ENCODE measurements around the gene PTPRE. TPM values are rescaled to one million over a fixed set of nuclear protein-coding genes. Genes with fewer than 3 reads are reported as not detected.

The PTPRE gene
- total and polyA plus RNA-seq, 2 of the 4 experiments (the other 2 are of a cell fraction), result 0.34 to 0.54 TPM

- TF ChIP-seq RCOR1 (IDR thresholded peaks at IDR 0.05; ENCODE audit: insufficient replicate concordance, low read length), result no peak
Measured at GRCh38 chr10:128064108-128064969, 157.4 kb downstream of the PTPRE start (continued).

- H2AK5ac ChIP-seq (ENCODE audit: low read depth, low read length), result no peak overlapping the region
- no peaks in the 10 kb centered on the region; the same call in 1 of the 2 replicates for H3K27me3 ChIP-seq (ENCODE audit: control insufficient read depth, insufficient read depth, low read length)
- in situ Hi-C loops (cut with MboI; ENCODE audit: low sequenced_read_pairs) (no loop called here), intact Hi-C loops (cut with micrococcal nuclease) (no loop called here), dilution Hi-C loops (cut with HindIII; ENCODE audit: low sequenced_read_pairs, unreplicated experiment) (no loop called here)
- no peaks in the 10 kb centered on the region for H3K9me1 ChIP-seq (ENCODE audit: insufficient read depth, low read length)
- H3K56ac ChIP-seq (ENCODE audit: extremely low read depth, insufficient read depth, low read length), result no peak overlapping the region
- no peak overlapping the region for H4K8ac ChIP-seq (ENCODE audit: low read depth in 2 of 2, low read length in 2 of 2)
- H3K4me1 ChIP-seq (ENCODE audit: control insufficient read depth, insufficient read depth, low read length), result peaks cover 6% of the 10 kb centered on the region
- no peak overlapping the region for H2BK15ac ChIP-seq (ENCODE audit: low read depth, low read length)
- H3K23ac ChIP-seq (ENCODE audit: low read depth, low read length), result no peak overlapping the region
- no peak overlapping the region for H3K9ac ChIP-seq (ENCODE audit: low read depth, low read length)
- no peaks in the 10 kb centered on the region for H3K36me3 ChIP-seq (ENCODE audit: control insufficient read depth, insufficient read depth, low read length)
- H2AFZ ChIP-seq (replicated peaks; ENCODE audit: low read length, poor library complexity), result no peak overlapping the region
- no peak overlapping the region for H3K4me3 ChIP-seq (ENCODE audit: insufficient read depth, low read depth, low read length)
- POLR2A ChIA-PET (ENCODE audit: unreplicated experiment), result no interaction called here
- 69% methylated on average over 6 of the region's 17 CpGs; no CpG with 5 or more reads in 1 of the 2 experiments for WGBS, 2 experiments (ENCODE audit: extremely low coverage in 2 of 2, insufficient read length in 1 of 2)
- no peak overlapping the region for H3K14ac ChIP-seq (replicated peaks; ENCODE audit: low read depth, low read length)
- no peak for DNase-seq
- H2AK9ac ChIP-seq (replicated peaks; ENCODE audit: low read depth, low read length, poor library complexity), result no peak overlapping the region
- no peaks in the 10 kb centered on the region for H3K79me1 ChIP-seq (ENCODE audit: low read depth in 1 of 2, low read length in 2 of 2)
- H3K9me3 ChIP-seq (ENCODE audit: control insufficient read depth, insufficient read depth, low read length), result no peaks in the 10 kb centered on the region
- BruUV-seq (replicated peaks), result no TSS peak
- CTCF ChIA-PET, result no interaction called here
- no peak overlapping the region for H2BK120ac ChIP-seq (ENCODE audit: low read depth, low read length)
- H3K4ac ChIP-seq (ENCODE audit: low read depth, low read length), result no peak overlapping the region
- no peak overlapping the region for H2BK5ac ChIP-seq (ENCODE audit: low read depth, low read length, poor library complexity, severe bottlenecking)
- no peak overlapping the region for H3K4me2 ChIP-seq (ENCODE audit: low read depth, low read length)
- H4K20me1 ChIP-seq (ENCODE audit: insufficient read depth, low read length), result no peaks in the 10 kb centered on the region
- H3K27ac ChIP-seq (ENCODE audit: insufficient read depth, low read length), result no peak overlapping the region
- H2BK20ac ChIP-seq (ENCODE audit: low read depth, low read length), result no peak overlapping the region
- no peak overlapping the region for H4K91ac ChIP-seq (ENCODE audit: insufficient read depth, low read depth, low read length)
- ATAC-seq (ENCODE audit: low read depth), result no peak
- no peak overlapping the region for H4K5ac ChIP-seq (ENCODE audit: low read depth, low read length)
- H3K18ac ChIP-seq (ENCODE audit: low read depth, low read length), result no peak overlapping the region
- TF ChIP-seq MAFK (IDR thresholded peaks at IDR 0.05; ENCODE audit: low read depth, low read length), result no peak
- no peak for TF ChIP-seq SMC3 (IDR thresholded peaks at IDR 0.05; ENCODE audit: low read depth, low read length)
- no peak for TF ChIP-seq ELK1 (IDR thresholded peaks at IDR 0.05; ENCODE audit: borderline replicate concordance, low read depth, low read length)
- TF ChIP-seq MXI1 (IDR thresholded peaks at IDR 0.05; ENCODE audit: borderline replicate concordance, low read depth, low read length), result no peak
- no peak for TF ChIP-seq FOS (IDR thresholded peaks at IDR 0.05; ENCODE audit: low read depth, low read length)
- no peak for TF ChIP-seq CTCF (conservative IDR thresholded peaks at IDR 0.05; ENCODE audit: low read depth, low read length)
- no peak for TF ChIP-seq BHLHE40 (IDR thresholded peaks at IDR 0.05; ENCODE audit: low read depth, low read length)
- TF ChIP-seq NFE2L2 (IDR thresholded peaks at IDR 0.05; ENCODE audit: low read depth, low read length), result no peak
- TF ChIP-seq CHD1 (IDR thresholded peaks at IDR 0.05; ENCODE audit: low read depth, low read length), result no peak
- TF ChIP-seq RAD21 (IDR thresholded peaks at IDR 0.05; ENCODE audit: low read length), result no peak
- no peak for TF ChIP-seq POLR2A (IDR thresholded peaks at IDR 0.05; ENCODE audit: low read depth, low read length)
- no peak for TF ChIP-seq MAZ (IDR thresholded peaks at IDR 0.05; ENCODE audit: borderline replicate concordance, low read depth, low read length)
Measured at GRCh38 chr10:128064970-128065580, 158.2 kb downstream of the PTPRE start.
